ENCODE measurements around the gene TAC3.
"Not testable (repeated sequence)": the region's sequence is repeated elsewhere in the genome, so short reads cannot be mapped to it uniquely, and the experiment has no call there.

TAC3 gene

DNA sequence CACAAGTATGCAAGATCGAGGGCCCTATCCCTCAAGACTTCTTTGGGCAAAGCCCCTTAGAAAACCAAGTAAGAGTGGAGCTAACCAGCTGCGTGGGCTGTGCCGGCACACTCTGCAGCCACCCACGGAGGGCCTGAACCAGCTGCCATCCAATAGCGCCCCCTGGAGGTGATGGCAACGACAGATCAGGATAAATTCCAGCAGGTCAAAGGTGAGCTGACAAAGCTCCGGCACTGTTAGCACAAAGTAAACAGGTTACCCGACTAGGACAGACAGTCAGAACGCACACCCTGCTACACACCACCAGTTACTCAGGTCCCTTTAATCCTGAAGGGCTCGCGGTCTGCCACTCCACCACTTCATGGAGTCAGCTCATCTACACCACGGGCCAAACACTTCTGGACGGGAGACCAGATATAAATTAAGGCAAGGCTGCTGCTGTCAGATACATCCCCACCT lies 14.9 kb downstream of the TAC3 start:
- peak; percentile 46 for DNase-seq

DNA sequence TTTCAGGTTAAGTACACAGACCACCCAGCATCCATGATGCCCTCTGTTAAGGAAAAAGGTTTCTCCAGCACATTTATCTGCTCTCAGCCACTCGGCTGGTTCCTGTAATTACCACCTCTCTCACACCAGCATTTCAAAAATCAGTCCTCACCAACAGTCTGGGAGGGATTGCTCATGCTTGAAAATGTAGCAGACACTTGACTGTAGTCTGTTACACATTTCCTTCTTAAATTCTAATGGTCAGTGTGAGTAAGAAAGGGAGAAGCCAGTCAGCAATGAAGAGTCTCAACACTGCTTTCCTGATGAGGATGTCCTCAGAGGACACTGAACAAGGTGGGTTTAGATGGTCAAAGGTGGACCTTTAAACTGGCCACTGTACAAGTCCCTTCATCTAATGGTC lies 15.9 kb downstream of the TAC3 start:
- DNase-seq: peak; percentile 39

DNA sequence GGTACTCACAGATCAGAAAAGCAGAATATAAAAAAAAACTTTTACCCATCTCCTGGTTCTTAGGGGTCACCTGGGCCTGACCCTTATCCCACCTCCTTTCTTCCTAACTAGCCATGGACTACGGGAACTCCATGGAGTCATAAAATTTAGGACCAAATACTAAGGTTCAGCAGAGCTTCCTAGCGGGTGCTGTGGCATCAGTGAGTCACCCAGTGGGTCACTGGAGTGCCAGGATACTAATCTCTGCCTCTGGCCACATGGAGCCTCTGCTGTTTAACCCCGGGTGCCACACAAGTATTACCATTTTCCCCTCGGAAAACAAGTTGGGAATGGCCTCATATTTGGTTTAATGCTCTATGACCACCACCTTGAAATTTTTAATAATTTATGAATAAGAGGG lies 16.9 kb downstream of the TAC3 start:
- DNase-seq: no peak

DNA sequence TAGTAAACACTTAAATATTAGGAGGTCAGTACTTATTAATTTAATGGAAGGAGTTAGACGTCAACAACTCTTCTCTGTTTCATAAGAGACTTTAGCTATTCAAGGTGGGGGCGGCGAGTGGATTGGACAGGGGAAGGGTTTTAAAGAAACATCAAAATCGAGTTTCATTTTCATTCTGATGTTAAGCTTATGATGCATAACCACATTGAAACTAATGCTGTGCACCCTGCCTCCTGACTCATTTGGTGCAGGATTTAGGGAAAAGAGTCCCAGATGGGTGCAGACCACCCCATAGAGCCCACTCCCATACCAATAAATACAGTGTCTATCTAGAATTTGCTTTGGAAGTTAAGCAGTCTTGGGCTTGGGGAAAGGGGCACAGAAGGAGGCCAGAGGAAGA lies 17.3 kb downstream of the TAC3 start:
- DNase-seq: no peak

DNA sequence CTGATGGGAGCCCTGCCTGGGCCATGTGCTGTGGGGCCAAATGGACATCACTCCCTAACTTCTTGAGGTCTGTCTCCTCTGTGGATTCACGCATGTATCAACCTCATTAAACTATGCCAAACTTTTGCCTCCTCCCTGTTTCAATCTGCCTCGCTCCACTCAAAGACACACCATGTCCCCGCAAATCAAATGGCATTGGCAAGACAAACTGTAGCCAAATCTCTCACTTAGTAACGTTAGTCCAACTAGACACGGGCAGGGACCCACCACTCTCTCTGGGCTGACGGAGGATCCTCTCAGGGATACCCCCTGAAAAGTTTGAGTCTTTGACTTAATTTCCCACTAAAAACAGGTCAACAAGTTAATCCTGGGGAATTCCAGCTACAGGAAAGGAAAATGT lies 18.0 kb downstream of the TAC3 start:
- DNase-seq: no peak

DNA sequence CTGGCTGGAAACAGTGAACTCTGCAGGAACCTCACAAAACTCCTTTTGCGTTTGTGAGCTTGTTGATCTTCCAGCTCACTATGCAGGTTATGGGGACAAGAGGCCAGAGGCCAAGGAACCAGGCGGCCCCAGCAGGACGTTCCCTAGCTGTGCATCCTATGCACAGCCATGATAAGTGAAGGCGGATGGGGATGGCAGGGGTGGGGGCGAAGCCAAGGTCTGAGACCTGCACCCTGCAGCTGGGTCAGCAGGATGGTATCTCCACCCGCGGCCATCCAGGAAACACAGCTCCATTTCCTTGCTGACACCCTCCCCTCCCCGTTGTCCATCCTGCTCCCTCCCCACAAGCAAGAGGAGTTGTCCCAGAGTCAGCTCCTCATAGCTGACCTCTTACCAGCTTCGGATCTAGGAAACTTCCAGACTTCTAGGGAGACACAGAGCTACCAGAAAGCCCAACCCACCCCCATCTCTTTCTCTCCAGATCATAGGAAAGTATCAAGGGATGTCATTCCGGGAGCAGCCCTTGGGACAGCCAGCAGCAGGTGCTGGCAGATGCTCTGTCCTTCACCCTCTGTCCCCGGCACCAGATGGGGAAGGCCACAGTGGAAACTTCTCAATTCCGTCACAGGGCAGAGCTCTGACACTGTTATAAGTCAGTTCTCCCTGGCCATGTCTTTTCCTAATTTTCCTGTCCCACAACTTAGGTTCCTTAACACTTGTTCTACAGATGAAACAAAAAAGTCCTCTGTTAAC lies 19.4 kb downstream of the TAC3 start:
- DNase-seq: no peak

DNA sequence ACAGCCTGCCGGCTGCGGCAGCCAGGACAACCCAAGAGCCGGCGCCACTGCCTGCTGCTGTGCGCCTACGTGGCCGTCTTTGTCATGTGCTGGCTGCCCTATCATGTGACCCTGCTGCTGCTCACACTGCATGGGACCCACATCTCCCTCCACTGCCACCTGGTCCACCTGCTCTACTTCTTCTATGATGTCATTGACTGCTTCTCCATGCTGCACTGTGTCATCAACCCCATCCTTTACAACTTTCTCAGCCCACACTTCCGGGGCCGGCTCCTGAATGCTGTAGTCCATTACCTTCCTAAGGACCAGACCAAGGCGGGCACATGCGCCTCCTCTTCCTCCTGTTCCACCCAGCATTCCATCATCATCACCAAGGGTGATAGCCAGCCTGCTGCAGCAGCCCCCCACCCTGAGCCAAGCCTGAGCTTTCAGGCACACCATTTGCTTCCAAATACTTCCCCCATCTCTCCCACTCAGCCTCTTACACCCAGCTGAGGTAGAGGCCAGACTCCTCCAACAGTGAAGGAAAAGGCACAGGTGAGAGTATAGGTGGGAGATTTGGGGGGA lies 20.3 kb downstream of the TAC3 start:
- no peak for DNase-seq

DNA sequence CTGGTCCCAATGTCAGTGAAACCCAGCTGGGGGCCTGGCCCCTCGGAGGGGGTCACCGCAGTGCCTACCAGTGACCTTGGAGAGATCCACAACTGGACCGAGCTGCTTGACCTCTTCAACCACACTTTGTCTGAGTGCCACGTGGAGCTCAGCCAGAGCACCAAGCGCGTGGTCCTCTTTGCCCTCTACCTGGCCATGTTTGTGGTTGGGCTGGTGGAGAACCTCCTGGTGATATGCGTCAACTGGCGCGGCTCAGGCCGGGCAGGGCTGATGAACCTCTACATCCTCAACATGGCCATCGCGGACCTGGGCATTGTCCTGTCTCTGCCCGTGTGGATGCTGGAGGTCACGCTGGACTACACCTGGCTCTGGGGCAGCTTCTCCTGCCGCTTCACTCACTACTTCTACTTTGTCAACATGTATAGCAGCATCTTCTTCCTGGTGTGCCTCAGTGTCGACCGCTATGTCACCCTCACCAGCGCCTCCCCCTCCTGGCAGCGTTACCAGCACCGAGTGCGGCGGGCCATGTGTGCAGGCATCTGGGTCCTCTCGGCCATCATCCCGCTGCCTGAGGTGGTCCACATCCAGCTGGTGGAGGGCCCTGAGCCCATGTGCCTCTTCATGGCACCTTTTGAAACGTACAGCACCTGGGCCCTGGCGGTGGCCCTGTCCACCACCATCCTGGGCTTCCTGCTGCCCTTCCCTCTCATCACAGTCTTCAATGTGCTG lies 21.0 kb downstream of the TAC3 start:
- no peak for DNase-seq

DNA sequence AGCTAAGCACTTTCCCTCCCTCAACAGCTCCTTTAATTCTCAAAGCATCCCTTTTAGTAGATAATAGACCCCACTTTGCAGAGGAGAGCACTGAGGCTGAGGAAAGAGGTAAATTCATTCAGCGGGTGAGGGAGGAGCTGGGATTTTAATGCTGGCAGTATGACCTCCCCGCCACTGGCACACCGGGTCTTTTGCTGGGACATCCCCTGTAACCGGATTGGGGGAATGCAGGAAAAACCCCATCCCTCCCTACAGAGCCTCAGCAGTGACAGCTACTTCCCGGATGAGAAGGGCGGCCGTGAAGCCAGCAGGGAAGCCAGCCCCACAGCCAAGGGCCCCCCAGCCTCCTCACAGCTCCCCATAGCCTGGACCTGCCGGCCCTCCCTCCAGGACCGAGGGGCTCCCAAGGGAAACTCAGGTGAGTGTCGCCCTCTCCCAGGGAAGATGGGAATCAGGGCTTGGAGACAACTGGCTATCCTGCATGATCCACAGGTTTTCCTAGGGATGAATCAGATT lies 22.0 kb downstream of the TAC3 start:
- no peak for DNase-seq

DNA sequence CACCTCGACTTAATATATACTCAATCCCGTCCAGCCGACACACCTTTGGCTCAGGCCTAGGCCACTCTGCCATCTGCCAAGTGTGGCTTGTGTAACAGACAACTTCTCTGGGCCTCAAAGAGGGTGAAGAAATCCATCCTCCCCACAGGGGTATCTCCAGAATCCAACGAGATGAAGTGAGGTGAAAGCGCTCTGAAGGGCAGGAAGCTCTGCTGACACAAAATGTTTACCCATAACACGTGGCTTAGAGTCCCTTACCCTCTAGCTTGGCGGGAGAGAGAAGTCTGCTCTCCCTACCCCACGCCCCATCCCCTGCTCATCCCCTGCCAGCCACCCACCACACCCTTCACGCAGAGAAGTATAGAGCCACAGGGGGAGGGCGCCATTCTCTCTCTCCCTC lies 23.0 kb downstream of the TAC3 start:
- no peak for DNase-seq

DNA sequence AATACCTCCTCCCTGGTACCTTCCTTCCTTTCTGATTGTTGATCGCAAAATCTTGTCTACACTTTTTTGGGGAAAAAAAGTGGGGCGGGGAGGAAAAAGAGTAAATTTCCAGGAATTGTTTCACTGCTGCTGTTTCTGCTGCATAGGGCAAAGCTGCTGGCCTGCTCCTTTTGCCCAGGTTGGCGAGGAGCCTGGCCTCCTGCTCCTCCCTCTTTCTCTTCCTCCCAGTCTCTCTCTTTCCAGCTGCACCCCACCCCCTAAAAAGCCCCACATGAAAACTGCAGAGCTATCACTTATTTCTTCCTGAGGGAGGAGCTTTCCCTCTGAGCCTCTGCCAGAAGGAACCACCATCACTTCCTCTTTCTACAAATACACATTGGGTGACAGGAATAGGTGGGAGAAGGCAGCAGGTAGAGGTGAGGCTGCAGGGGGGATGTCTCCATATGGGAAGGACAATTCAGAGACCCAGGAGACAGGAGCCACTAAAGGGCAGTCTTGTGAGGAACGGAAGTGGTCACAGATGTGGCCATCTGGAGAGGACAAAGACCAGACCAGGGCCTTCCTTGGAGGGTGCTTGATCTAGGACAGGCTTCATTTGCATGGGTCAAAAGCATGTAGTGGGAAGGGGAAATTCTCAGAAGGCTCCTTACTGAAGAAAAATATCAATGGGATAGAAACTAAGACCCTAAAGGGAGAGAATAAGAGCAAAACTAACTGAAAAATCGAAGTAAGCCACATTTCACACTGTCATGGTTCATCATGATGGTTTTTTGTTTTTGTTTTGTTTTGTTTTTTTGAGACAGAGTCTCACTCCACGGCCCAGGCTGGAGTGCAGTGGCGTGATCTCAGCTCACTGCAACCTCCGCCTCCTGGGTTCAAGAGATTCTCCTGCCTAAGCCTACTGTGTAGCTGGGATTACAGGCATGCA lies 24.7 kb downstream of the TAC3 start:
- no peak for DNase-seq

DNA sequence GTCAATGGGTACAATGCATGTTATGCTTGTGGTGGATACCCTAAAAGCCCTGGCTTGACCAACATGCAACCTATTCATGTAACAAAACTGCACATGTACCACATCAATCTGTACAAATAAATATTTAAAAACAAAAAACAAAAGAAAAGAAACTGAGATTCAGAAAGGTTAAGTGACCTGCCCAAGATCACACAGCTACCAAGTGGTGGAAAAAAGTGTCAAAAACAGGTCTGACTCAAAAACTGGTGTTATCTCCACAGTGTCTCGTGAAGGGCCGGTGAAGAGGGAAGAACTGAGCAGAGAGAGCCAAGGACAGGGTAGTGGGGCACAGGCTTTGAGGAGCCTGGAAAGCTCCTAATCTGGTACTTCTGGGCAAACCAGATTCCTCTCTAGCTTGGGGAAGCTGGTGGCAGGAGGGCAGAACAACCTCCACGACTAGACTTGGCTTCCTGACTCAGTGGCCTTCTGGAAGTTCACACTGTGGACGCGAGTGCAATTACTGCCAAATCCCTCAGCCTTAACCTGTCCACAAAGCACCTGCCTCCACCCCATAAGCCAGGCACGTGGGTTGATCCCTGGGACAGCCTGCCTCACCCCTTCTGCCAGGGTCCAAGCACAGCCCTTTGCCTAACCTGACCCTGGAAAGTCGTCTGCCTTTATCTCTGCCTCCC lies 25.5 kb downstream of the TAC3 start:
- no peak for DNase-seq

DNA sequence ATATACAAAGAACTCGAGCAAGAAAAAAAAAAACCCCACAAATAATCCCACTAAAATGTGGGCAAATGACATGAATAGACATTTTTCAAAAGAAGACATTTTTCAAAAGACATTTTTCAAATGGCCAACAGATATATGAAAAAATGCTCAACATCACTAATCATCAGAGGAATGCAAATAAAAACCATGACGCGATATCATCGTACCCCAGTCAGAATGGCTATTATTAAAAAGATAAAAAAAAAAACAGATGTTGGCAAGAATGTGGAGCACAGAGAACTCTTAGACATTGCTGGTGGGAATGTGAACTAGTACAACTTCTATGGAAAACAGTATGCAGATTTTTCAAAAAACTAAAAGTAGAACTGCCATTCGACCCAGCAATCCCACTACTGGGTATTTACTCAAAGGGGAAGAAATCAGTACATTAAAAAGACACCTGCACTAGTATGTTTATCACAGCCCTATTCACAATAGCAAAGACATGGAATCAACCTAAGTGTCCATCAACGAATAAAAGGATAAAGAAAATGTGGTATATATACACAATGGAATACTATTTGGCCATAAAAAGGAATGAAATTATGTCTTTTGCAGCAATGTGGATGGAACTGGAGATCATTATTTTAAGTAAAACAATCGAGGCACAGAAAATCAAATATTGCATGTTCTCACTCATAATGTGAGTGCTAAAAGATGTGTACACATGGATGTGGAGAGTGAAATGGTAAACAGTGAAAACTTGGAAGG lies 26.3 kb downstream of the TAC3 start:
- DNase-seq: no peak

DNA sequence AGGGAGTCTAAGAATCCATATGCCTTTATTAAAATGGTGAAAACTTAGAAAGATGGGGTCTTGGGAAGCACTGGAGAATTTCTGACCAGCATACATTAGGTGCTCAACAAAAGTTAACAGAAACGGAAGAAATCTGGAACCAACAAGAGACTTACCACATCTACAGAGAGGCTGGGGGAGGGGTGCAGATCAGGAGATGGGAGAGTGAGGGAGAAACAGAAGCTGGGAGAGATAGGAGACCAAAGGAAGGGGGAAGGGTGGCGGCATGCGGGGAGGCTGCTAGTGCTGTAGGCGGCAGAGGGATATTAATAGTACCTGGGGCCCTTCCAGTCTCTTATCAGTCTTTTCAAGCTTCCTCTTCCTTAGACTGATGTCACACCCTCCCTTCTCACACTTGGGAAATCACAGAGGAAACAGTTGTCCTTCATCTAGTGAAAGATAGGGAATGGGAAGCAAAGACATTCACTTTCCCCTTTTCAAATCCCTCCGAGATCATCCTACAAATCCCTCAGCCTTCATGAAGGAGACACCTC lies 28.1 kb downstream of the TAC3 start:
- no peak for DNase-seq

DNA sequence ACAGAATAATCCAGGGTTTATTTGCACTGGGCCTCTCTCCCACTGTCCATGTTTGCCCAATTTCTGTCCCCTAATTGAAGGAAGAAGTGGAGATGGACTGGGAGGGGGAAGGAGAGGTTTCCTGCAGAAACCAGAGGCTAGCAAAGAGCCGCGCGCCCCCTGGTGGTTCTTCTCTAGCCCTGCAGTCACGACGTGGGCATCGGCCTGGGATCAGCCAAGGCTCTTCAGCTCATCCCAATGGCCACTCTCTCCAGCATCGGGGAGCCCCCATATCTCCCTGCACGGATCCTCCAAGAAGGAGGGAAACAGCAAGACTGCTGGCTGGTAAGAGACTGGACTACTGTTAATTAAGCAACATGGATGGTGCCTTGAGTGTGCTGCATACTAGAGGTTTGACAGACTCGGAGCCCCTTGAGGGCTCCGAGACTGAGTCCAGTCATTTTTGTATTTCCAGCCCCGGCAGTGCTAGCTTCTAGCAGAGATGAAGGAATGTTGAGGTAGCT lies 28.7 kb downstream of the TAC3 start:
- DNase-seq: peak; percentile 59

DNA sequence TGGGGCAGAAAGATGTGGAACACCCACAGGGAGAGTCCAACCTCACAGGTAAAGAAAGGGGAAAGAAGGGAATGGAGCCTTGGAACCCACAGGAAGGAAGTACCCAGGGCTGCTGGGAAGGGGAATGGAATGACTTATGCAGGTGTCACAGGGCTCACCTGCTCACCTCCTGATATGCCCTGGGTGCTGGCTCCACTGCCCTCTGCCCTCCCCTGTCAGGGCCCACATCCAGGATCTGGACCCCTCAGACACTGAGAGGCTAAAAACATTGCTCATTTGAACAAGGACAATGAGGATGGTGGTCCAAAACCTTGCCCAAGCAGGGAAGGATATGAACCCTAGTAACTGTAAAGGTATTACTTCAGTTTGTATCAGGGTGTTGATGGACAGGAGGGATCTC lies 29.3 kb downstream of the TAC3 start:
- DNase-seq: no peak

DNA sequence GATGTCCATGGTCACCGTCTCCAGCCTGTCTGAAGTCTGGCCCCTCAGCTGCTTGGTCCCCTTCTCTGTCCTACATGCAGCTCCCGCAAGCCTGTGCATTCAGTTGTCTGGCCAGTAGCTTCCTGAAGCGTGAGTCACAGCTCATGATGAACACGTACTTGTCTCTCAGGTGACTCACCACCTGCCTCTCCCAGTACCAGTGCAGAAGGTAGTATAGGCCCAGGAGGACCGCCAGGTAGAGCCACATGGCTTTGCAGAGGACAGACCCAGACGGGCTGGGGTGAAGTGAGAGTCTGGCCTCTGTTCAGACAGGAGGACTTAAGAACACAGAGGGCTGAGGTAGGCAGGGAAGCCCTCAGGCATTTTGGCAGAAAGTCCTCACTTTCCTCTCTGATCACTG lies 30.6 kb downstream of the TAC3 start:
- DNase-seq: peak; percentile 69

DNA sequence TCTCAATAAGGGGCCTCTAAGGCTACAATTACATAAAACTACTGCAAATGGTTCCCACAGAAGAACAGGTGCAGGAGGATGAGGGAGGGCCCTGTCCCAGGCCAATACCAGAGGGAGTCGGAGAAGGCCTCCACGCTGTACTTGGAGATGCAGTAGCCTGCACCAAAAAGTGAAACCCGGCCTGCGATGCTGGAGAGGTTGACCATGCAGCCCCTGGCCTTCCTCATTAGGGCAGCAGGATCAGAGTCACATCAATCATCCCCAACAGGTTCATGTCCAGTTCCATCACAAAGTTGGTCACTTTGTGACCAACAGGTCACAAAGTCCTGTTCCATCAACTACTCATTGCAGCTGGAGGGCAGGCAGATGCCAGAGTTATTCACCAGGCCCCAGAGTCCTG lies 32.9 kb downstream of the TAC3 start:
- DNase-seq: no peak

DNA sequence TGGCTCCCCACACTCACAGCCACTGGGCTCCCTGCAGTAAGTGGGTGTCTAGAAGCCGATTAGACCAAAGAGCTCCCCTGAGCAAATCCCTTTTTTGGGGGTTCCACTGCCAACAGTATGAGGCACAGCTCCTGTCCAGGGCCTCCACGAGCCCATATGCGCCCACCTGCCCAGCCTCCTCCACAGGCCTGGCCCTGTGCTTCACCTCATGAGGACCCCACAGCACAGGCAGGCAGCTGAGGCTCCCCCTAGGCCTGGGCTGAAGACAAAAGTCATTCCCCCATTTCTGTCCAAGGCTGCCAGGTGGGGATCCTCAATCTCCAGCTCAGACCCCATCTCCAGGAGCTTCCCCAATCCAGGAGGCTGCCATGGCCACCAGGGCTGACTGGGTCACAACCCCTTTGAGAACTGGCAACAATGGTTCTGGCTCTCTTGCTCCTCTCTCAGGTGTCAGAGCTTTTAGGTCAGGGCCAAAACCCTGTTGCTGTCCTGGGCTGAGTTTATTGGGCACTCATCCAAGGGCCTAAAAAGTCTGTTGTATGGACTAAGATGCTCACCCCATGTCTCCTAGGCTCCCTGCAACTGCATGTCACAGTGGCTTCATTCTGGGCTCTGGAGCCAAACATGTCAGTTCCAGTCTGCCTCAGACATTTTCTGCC lies 33.6 kb downstream of the TAC3 start:
- DNase-seq: not testable (repeated sequence)

DNA sequence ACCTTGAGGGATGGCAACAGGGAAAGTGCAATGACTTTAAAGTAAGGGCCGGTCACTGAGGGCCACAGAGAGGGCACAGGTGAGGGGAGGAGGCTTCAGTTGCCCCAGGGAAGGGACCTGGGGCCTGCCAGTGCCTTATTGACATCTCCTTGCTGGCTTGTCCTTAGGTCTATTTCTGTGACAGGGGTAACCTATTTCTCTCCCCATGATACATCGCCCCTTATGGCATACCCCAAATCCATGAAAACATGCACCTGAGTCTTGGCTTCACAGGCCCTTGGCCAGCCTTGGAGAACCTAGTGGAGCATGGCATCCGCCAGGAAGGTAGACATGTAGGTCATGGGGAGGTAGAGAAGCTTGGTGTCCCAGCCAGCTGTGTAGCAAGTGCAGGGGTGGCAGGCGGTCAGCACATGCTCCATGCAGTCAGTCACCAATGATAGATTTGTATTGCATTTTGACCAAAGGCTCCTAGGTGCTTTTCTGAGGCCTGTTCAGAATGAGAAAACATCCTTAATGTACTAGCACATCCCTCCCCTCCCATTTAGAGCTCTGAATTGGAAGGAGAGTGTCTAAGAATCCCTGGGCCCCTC lies 35.3 kb downstream of the TAC3 start:
- DNase-seq: no peak

Measured in kidney glomerular epithelial cell (primary cell).